Fibroblast of the aortic adventitia (primary cell): ENCODE data around the gene STAB2. TPM values are rescaled to one million over a fixed set of nuclear protein-coding genes. Genes with fewer than 3 reads are reported as not detected.
"Not testable (repeated sequence)": the region's sequence is repeated elsewhere in the genome, so short reads cannot be mapped to it uniquely, and the experiment has no call there.

Source experiments
- DNase-seq: peaks from one replicate; pipeline ENCODE4 v3.0.0-alpha.2; 2010; ENCODE audit warnings: low read depth
- H3K4me3 ChIP-seq: 2 replicates; pipeline ENCODE4 v1.5.1; 2011; ENCODE audit warnings: low read depth, mild to moderate bottlenecking, control low read depth, low read length, moderate library complexity
- CTCF ChIP-seq: IDR thresholded peaks from 2 replicates; pipeline ENCODE4 v1.5.1; 2011; ENCODE audit warnings: mild to moderate bottlenecking, low read length, control low read depth, inconsistent platforms; ENCODE audit not compliant: insufficient read depth
- total RNA-seq: library from RNA; depleted of rRNA; stranded (reverse); fragments of >200 nt; gene quantifications from 2 replicates; pipeline ENCODE4 v1.2.3, GENCODE V29; 2012; ENCODE audit warnings: low replicate concordance

The STAB2 gene
- total RNA-seq, 1 donor = not detected

GRCh38 chr12:103805655-103806360, 218.7 kb downstream of the STAB2 start:
- no peak overlapping the region for H3K4me3 ChIP-seq
- no peak for DNase-seq
- no peak for TF ChIP-seq CTCF

GRCh38 chr12:103806803-103807202, 219.7 kb downstream of the STAB2 start:
- no peak for TF ChIP-seq CTCF
- DNase-seq = peak; percentile 81
- no peak overlapping the region for H3K4me3 ChIP-seq

- no peak for TF ChIP-seq CTCF
- H3K4me3 ChIP-seq = no peak overlapping the region
Measured at GRCh38 chr12:103807561-103808238, 220.6 kb downstream of the STAB2 start.

GRCh38 chr12:103808239-103808880, 221.3 kb downstream of the STAB2 start:
- no peak for DNase-seq
- no peak for TF ChIP-seq CTCF
- no peak overlapping the region for H3K4me3 ChIP-seq

More at GRCh38 chr12:103807561-103808238, 220.6 kb downstream of the STAB2 start:
- no peak for DNase-seq

GRCh38 chr12:103809154-103809553, 222.1 kb downstream of the STAB2 start:
- no peak for DNase-seq
- TF ChIP-seq CTCF = no peak
- no peak overlapping the region for H3K4me3 ChIP-seq

- not testable (repeated sequence) for H3K4me3 ChIP-seq, DNase-seq
Measured at GRCh38 chr12:103809639-103810038, 222.6 kb downstream of the STAB2 start.

GRCh38 chr12:103810111-103810510, 223.0 kb downstream of the STAB2 start:
- DNase-seq = no peak
- no peak for TF ChIP-seq CTCF
- H3K4me3 ChIP-seq = no peak overlapping the region
